H1 (cell line): ENCODE measurements around the gene INTS1. TPM values are rescaled to one million over a fixed set of nuclear protein-coding genes. Genes with fewer than 3 reads are reported as not detected.

Source experiments
- CTCF ChIA-PET: fragments of 300-600 bp; sonication (Branson Sonifier 250); formaldehyde crosslinking; loops from one replicate; lab custom pipeline; 2021; ENCODE audit not compliant: partially characterized antibody; lab: Charles Lee
- POLR2A ChIA-PET: fragments of 300-600 bp; sonication (Branson Sonifier 250); formaldehyde crosslinking; loops from one replicate; lab custom pipeline; 2021; ENCODE audit warnings: inconsistent platforms; ENCODE audit not compliant: partially characterized antibody; lab: Charles Lee
- DNase-seq, 2 experiments: peaks; one replicate each; pipeline versions ENCODE4 v3.0.0 to v3.0.0-alpha.2; 2010 to 2022; ENCODE audit warnings: low spot score in 2 of 2, low read depth in 1 of 2, mixed read lengths in 1 of 2
- FAIRE-seq: peaks from 2 replicates; lab custom pipeline; 2011; peaks lifted over from hg19 to GRCh38; lab: Jason Lieb, UNC
- H2AFZ ChIP-seq: 2 replicates; pipeline ENCODE4 v1.8.1; 2012; ENCODE audit warnings: low read length, inconsistent platforms
- H2AK5ac ChIP-seq: 2 replicates; pipeline ENCODE4 v1.6.1; 2013; ENCODE audit warnings: low read depth, low read length
- H2BK120ac ChIP-seq: replicated peaks from 2 replicates; pipeline ENCODE3; 2013; ENCODE audit warnings: low read depth, low read length, inconsistent platforms
- H2BK12ac ChIP-seq: 2 replicates; pipeline ENCODE4 v1.6.1; 2013; ENCODE audit warnings: low read depth, low read length
- H2BK15ac ChIP-seq: 2 replicates; pipeline ENCODE4 v1.6.1; 2013; ENCODE audit warnings: low read length
- H2BK20ac ChIP-seq: 2 replicates; pipeline ENCODE4 v1.6.1; 2013; ENCODE audit warnings: low read length
- H2BK5ac ChIP-seq: 2 replicates; pipeline ENCODE4 v1.6.1; 2013; ENCODE audit warnings: low read depth, low read length
- H3K14ac ChIP-seq: 2 replicates; pipeline ENCODE4 v1.6.1; 2013; ENCODE audit warnings: inconsistent platforms; ENCODE audit not compliant: insufficient read length
- H3K18ac ChIP-seq: 2 replicates; pipeline ENCODE4 v1.6.1; 2013; ENCODE audit warnings: low read length; ENCODE audit errors: extremely low read depth
- H3K23ac ChIP-seq: 2 replicates; pipeline ENCODE4 v1.6.1; 2013; ENCODE audit warnings: inconsistent platforms; ENCODE audit not compliant: insufficient read length
- H3K23me2 ChIP-seq: 2 replicates; pipeline ENCODE4 v1.6.1; 2013; ENCODE audit warnings: low read depth, low read length
- H3K27ac ChIP-seq: 2 replicates; pipeline ENCODE4 v1.6.1; 2011; ENCODE audit warnings: low read depth, low read length, inconsistent platforms
- H3K27me3 ChIP-seq, 4 experiments: replicated peaks in 1 of 4; 1 replicate in 1 of 4; 2 replicates in 3 of 4; pipeline versions ENCODE4 v1.6.1 to v1.8.1; 2011 to 2013; ENCODE audit warnings: low read length in 3 of 4, mild to moderate bottlenecking in 3 of 4, inconsistent platforms in 2 of 4, mixed read lengths in 2 of 4, moderate library complexity in 1 of 4; ENCODE audit not compliant: control insufficient read depth in 3 of 4, insufficient read depth in 3 of 4; ENCODE audit errors: extremely low read depth in 1 of 4
- H3K36me3 ChIP-seq, 4 experiments: 2 replicates each; pipeline versions ENCODE4 v1.6.1 to v1.8.1; 2011 to 2013; ENCODE audit warnings: mild to moderate bottlenecking in 4 of 4, low read length in 3 of 4, moderate library complexity in 2 of 4, control low read depth in 1 of 4, inconsistent platforms in 1 of 4; ENCODE audit not compliant: insufficient read depth in 4 of 4, control insufficient read depth in 2 of 4
- H3K4ac ChIP-seq: replicated peaks from 2 replicates; pipeline ENCODE3; 2013; ENCODE audit warnings: low read length, low read depth, mixed read lengths, inconsistent platforms; ENCODE audit not compliant: insufficient read length
- H3K4me1 ChIP-seq, 4 experiments: replicated peaks in 1 of 4; 1 replicate in 1 of 4; 2 replicates in 3 of 4; pipeline versions ENCODE4 v1.6.1 to v1.8.1; 2011 to 2013; ENCODE audit warnings: low read length in 3 of 4, inconsistent platforms in 2 of 4, mixed read lengths in 1 of 4; ENCODE audit not compliant: insufficient read depth in 4 of 4, control insufficient read depth in 3 of 4
- H3K4me2 ChIP-seq, 2 experiments: 2 replicates each; pipeline versions ENCODE4 v1.6.1 to v1.8.1; 2011 to 2013; ENCODE audit warnings: low read depth in 2 of 2, low read length in 2 of 2, control low read depth in 1 of 2, inconsistent platforms in 1 of 2, mild to moderate bottlenecking in 1 of 2; ENCODE audit not compliant: insufficient read depth in 1 of 2
- H3K4me3 ChIP-seq, 4 experiments: fragments of 200-600, 300-600 bp in 1 of 4; sonication (generic), shearing (Covaris generic), sonication (Bioruptor Twin) in 1 of 4; 2 replicates each; pipeline versions ENCODE4 v1.5.1 to v1.8.1; 2011 to 2016; ENCODE audit warnings: low read length in 4 of 4, low read depth in 3 of 4, control low read depth in 2 of 4, inconsistent platforms in 2 of 4, mild to moderate bottlenecking in 2 of 4, mixed read lengths in 1 of 4, moderate library complexity in 1 of 4; ENCODE audit not compliant: insufficient read depth in 2 of 4; ENCODE audit errors: extremely low read depth in 1 of 4
- H3K56ac ChIP-seq: replicated peaks from 2 replicates; pipeline ENCODE3; 2013; ENCODE audit warnings: low read depth, mild to moderate bottlenecking, mixed read lengths, low read length, inconsistent platforms; ENCODE audit not compliant: insufficient read length
- H3K79me1 ChIP-seq: 2 replicates; pipeline ENCODE4 v1.6.1; 2013; ENCODE audit warnings: low read depth, low read length, control low read depth
- H3K79me2 ChIP-seq, 2 experiments: 2 replicates each; pipeline versions ENCODE4 v1.6.1 to v1.8.1; 2012 to 2013; ENCODE audit warnings: low read length in 2 of 2, mild to moderate bottlenecking in 2 of 2, inconsistent platforms in 1 of 2; ENCODE audit not compliant: insufficient read depth in 2 of 2, control insufficient read depth in 1 of 2
- H3K9ac ChIP-seq, 4 experiments: replicated peaks in 1 of 4; 1 replicate in 1 of 4; 2 replicates in 3 of 4; pipeline versions ENCODE4 v1.6.1 to v1.8.1; 2011 to 2013; ENCODE audit warnings: low read depth in 3 of 4, low read length in 3 of 4, control low read depth in 2 of 4, mild to moderate bottlenecking in 2 of 4, moderate library complexity in 2 of 4, inconsistent platforms in 1 of 4; ENCODE audit errors: extremely low read depth in 1 of 4
- H3K9me3 ChIP-seq, 2 experiments: 2 replicates each; pipeline versions ENCODE4 v1.6.1 to v1.8.1; 2012 to 2013; ENCODE audit warnings: mild to moderate bottlenecking in 2 of 2, moderate library complexity in 2 of 2, control low read depth in 1 of 2, inconsistent platforms in 1 of 2, low read depth in 1 of 2, low read length in 1 of 2, mixed read lengths in 1 of 2; ENCODE audit not compliant: insufficient read depth in 2 of 2
- H4K20me1 ChIP-seq, 2 experiments: replicated peaks in 1 of 2; 2 replicates each; pipeline versions ENCODE3 to v1.8.1; 2011 to 2013; ENCODE audit warnings: inconsistent platforms in 2 of 2, low read length in 2 of 2, mild to moderate bottlenecking in 1 of 2; ENCODE audit not compliant: insufficient read depth in 2 of 2, control insufficient read depth in 1 of 2
- H4K5ac ChIP-seq: 2 replicates; pipeline ENCODE4 v1.6.1; 2013; ENCODE audit warnings: low read length, low read depth, mixed read lengths, inconsistent platforms; ENCODE audit not compliant: insufficient read length
- H4K8ac ChIP-seq: 2 replicates; pipeline ENCODE4 v1.8.0; 2013; ENCODE audit warnings: mild to moderate bottlenecking, moderate library complexity, low read length, inconsistent platforms; ENCODE audit not compliant: insufficient read depth; ENCODE audit errors: extremely low read depth
- H4K91ac ChIP-seq: replicated peaks from 2 replicates; pipeline ENCODE3; 2013; ENCODE audit warnings: low read length, mixed read lengths, inconsistent platforms; ENCODE audit not compliant: insufficient read length
- CTCF ChIP-seq, 3 experiments: IDR thresholded peaks; 1 replicate in 2 of 3; 2 replicates in 1 of 3; pipeline versions ENCODE4 v1.5.1 to v1.6.1; 2011; ENCODE audit warnings: low read length in 3 of 3, mild to moderate bottlenecking in 3 of 3, inconsistent platforms in 2 of 3, low read depth in 1 of 3, moderate library complexity in 1 of 3; ENCODE audit not compliant: insufficient read depth in 1 of 3; ENCODE audit errors: control extremely low read depth in 1 of 3
- KDM5A ChIP-seq: fragments of 200-600 bp; IDR thresholded peaks from 2 replicates; pipeline ENCODE4 v1.7.1; 2012; ENCODE audit warnings: mild to moderate bottlenecking, low read length, inconsistent platforms, mixed read lengths
- NANOG ChIP-seq: IDR thresholded peaks from 2 replicates; pipeline ENCODE4 v1.6.1; 2011; ENCODE audit warnings: low read length, low read depth, mild to moderate bottlenecking, inconsistent platforms; ENCODE audit not compliant: insufficient read depth, poor library complexity, severe bottlenecking
- SIN3A ChIP-seq, 2 experiments: IDR thresholded peaks in 1 of 2; conservative IDR thresholded peaks in 1 of 2; 2 replicates each; pipeline ENCODE4 v1.6.1; 2011 to 2012; ENCODE audit warnings: low read length in 2 of 2, improper control_type of control experiment in 1 of 2, low read depth in 1 of 2, mild to moderate bottlenecking in 1 of 2
- SP4 ChIP-seq: IDR thresholded peaks from 2 replicates; pipeline ENCODE4 v1.6.1; 2012; ENCODE audit warnings: low read length, inconsistent platforms
- TCF12 ChIP-seq: IDR thresholded peaks from 2 replicates; pipeline ENCODE4 v1.6.1; 2011; ENCODE audit warnings: low read depth, mild to moderate bottlenecking, low read length
- TEAD4 ChIP-seq: IDR thresholded peaks from 2 replicates; pipeline ENCODE4 v1.6.1; 2012; ENCODE audit warnings: low read depth, low read length, inconsistent platforms, mixed read lengths
- WGBS, 2 experiments: shearing (Covaris generic) in 1 of 2; methylation state at CpG; one replicate each; pipeline versions ENCODE4 v1.1.6 to v1.1.7; 2013 to 2015; ENCODE audit warnings: low lambda C conversion rate in 2 of 2, mixed read lengths in 2 of 2, inconsistent platforms in 1 of 2, low coverage in 1 of 2, missing lambda C conversion rate in 1 of 2; ENCODE audit not compliant: insufficient replicate concordance in 2 of 2, insufficient coverage in 1 of 2, insufficient read length in 1 of 2; ENCODE audit errors: extremely low coverage in 1 of 2, missing lambda C conversion rate in 1 of 2; 5-methylcytosine and 5-hydroxymethylcytosine counted together
- polyA plus RNA-seq, 7 experiments: library from polyadenylated mRNA; depleted of rRNA in 3 of 7; stranded (reverse) in 5 of 7; unstranded in 2 of 7; fragments of >200 nt in 5 of 7; fragments of 200-250 nt in 2 of 7; gene quantifications; 1 replicate in 5 of 7; 2 replicates in 1 of 7; 4 replicates in 1 of 7; pipeline versions ENCODE4 v1.2.1 to v1.2.3, GENCODE V29; 2011 to 2013; ENCODE audit warnings: missing spikeins in 2 of 7, mixed read lengths in 2 of 7
- total RNA-seq: library from RNA; stranded (reverse); fragmentation: NEBNext Ultra II Directional; extraction: Animal tissue kit (Norgen Biotek cat#: 25700); gene quantifications from 2 replicates; pipeline ENCODE4 v1.2.1, GENCODE V29; 2021
- TF ChIP-seq, protein P1 (sequence below): IDR thresholded peaks from 2 replicates; pipeline ENCODE4 v1.6.1; 2011; ENCODE audit warnings: low read depth, mild to moderate bottlenecking, low read length; ENCODE audit not compliant: insufficient read depth

The INTS1 gene
- total and polyA plus RNA-seq, 2 of the 8 experiments (the other 6 are each of a cell fraction or from before 2014, with no cell fraction given): 76.9 to 104 TPM

- Histone ChIP-seq H4K20me1 (peaks cover 0 to 5% of the 10 kb centered on the region in 2 experiments), H3K4me1 (no peaks in the 10 kb centered on the region; a peak in 2 of 7 replicates), H3K27ac (no peak overlapping the region), H3K27me3 (no peaks in the 10 kb centered on the region), H2AK5ac (no peak overlapping the region), H3K4ac (no peak overlapping the region), H2AFZ (no peak overlapping the region), H2BK20ac (no peak overlapping the region), H2BK12ac (no peak overlapping the region), H4K91ac (no peak overlapping the region), H3K23me2 (no peaks in the 10 kb centered on the region), H3K9me3 (peaks cover 0 to 3% of the 10 kb centered on the region in 2 experiments; a peak in 1 of 4 replicates), H2BK15ac (no peak overlapping the region), H3K4me3 (no peak overlapping the region), H3K79me2 (peaks cover 0 to 3% of the 10 kb centered on the region in 2 experiments; a peak in 1 of 4 replicates), H3K56ac (no peak overlapping the region), H3K36me3 (no peaks in the 10 kb centered on the region), H4K5ac (no peak overlapping the region), H3K23ac (no peak overlapping the region), H3K9ac (no peak overlapping the region), H4K8ac (peak overlapping the region; percentile 57; the same call in 1 of the 2 replicates), H2BK5ac (no peak overlapping the region), H2BK120ac (no peak overlapping the region), H3K79me1 (no peaks in the 10 kb centered on the region), H3K4me2 (no peak overlapping the region), H3K18ac (no peak overlapping the region), H3K14ac (no peak overlapping the region)
- ChIA-PET CTCF (interaction anchor here (0.9 to 4.6 kb wide), 4 partner anchors 13 to 39 kb away, joined by 3 to 35 read pairs (median 4); no protein-coding TSS in a partner anchor), POLR2A (interaction anchor here (1.9 kb wide), 1 partner anchor 13 kb away, joined by 4 read pairs; no protein-coding TSS in a partner anchor)
- WGBS, 2 experiments: 93% methylated on average over 17 of the region's 22 CpGs; no CpG with 5 or more reads in 1 of the 2 experiments
- FAIRE-seq (no peak), DNase-seq (no peak)
- TF ChIP-seq NANOG (no peak), TCF12 (no peak), KDM5A (no peak), SP4 (no peak), CTCF (IDR thresholded peaks at IDR 0.05; ENCODE audit: control extremely low read depth in 1 of 3, insufficient read depth in 1 of 3, low read depth in 1 of 3, low read length in 3 of 3) (no peak), SIN3A (conservative IDR thresholded peaks at IDR 0.05 in 1 of 2, IDR thresholded peaks at IDR 0.05 in 1 of 2; ENCODE audit: low read depth in 1 of 2, low read length in 2 of 2) (no peak), TEAD4 (no peak)
- TF ChIP-seq, protein P1, sequence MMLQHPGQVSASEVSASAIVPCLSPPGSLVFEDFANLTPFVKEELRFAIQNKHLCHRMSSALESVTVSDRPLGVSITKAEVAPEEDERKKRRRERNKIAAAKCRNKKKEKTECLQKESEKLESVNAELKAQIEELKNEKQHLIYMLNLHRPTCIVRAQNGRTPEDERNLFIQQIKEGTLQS: no peak
Measured at GRCh38 chr7:1434891-1435670, 69.1 kb downstream of the INTS1 start.
